IMR-90 (cell line): ENCODE data around the gene NPW.

Source experiments
- BHLHE40 ChIP-seq: fragments of 150-350 bp; IDR thresholded peaks from 2 replicates; pipeline ENCODE4 v1.6.1; 2016; ENCODE audit warnings: mild to moderate bottlenecking, low read depth, low read length
- CHD1 ChIP-seq: IDR thresholded peaks from 2 replicates; pipeline ENCODE4 v1.6.1; 2012; ENCODE audit warnings: low read depth, low read length, improper control_type of control experiment
- FOS ChIP-seq: fragments of 150-350 bp; IDR thresholded peaks from 2 replicates; pipeline ENCODE4 v1.6.1; 2016; ENCODE audit warnings: low read depth, low read length
- MAFK ChIP-seq: IDR thresholded peaks from 2 replicates; pipeline ENCODE4 v1.6.1; 2012; ENCODE audit warnings: low read depth, low read length, improper control_type of control experiment
- POLR2A ChIP-seq: IDR thresholded peaks from 2 replicates; pipeline ENCODE4 v1.6.1; 2012; ENCODE audit warnings: mild to moderate bottlenecking, low read depth, low read length
- RAD21 ChIP-seq: IDR thresholded peaks from 2 replicates; pipeline ENCODE4 v1.6.1; 2012; ENCODE audit warnings: low read length, improper control_type of control experiment
- RCOR1 ChIP-seq: IDR thresholded peaks from 2 replicates; pipeline ENCODE4 v1.6.1; 2012; ENCODE audit warnings: mild to moderate bottlenecking, low read length, improper control_type of control experiment; ENCODE audit not compliant: insufficient replicate concordance
- TF ChIP-seq, protein P1 (sequence below): conservative IDR thresholded peaks from 2 replicates; pipeline ENCODE4 v1.5.1; 2012; ENCODE audit warnings: mild to moderate bottlenecking, low read depth, low read length, improper control_type of control experiment
- TF ChIP-seq, protein P2 (sequence below): fragments of 150-350 bp; IDR thresholded peaks from 2 replicates; pipeline ENCODE4 v1.6.1; 2017; ENCODE audit warnings: mild to moderate bottlenecking, antibody characterized with exemption, low read length, low read depth

DNA sequence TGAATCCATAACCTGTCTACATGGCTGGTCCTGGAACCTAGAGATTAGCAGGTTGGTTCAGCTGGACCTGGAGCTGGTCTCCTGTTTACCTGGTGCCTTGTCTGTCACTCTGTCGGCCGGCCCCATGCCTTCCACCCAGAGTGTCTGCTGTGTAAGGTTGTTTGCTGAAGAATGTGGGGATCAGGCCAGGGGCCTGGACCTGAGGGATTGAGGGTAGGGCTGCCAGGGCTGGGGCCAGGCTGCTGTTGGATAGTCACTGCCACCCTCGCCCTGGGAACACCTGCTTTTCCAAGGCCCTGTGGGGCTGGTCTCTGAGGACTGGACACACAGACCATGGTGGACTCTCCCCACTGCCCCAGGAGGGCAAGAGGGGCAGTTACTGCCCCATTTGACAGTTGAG, 8.6 kb downstream of the NPW start:
- TF ChIP-seq, protein P1, sequence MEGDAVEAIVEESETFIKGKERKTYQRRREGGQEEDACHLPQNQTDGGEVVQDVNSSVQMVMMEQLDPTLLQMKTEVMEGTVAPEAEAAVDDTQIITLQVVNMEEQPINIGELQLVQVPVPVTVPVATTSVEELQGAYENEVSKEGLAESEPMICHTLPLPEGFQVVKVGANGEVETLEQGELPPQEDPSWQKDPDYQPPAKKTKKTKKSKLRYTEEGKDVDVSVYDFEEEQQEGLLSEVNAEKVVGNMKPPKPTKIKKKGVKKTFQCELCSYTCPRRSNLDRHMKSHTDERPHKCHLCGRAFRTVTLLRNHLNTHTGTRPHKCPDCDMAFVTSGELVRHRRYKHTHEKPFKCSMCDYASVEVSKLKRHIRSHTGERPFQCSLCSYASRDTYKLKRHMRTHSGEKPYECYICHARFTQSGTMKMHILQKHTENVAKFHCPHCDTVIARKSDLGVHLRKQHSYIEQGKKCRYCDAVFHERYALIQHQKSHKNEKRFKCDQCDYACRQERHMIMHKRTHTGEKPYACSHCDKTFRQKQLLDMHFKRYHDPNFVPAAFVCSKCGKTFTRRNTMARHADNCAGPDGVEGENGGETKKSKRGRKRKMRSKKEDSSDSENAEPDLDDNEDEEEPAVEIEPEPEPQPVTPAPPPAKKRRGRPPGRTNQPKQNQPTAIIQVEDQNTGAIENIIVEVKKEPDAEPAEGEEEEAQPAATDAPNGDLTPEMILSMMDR, result no peak
- TF ChIP-seq FOS (no peak), RCOR1 (no peak), MAFK (no peak), CHD1 (no peak), RAD21 (no peak), POLR2A (no peak), BHLHE40 (no peak)
- TF ChIP-seq, protein P2, sequence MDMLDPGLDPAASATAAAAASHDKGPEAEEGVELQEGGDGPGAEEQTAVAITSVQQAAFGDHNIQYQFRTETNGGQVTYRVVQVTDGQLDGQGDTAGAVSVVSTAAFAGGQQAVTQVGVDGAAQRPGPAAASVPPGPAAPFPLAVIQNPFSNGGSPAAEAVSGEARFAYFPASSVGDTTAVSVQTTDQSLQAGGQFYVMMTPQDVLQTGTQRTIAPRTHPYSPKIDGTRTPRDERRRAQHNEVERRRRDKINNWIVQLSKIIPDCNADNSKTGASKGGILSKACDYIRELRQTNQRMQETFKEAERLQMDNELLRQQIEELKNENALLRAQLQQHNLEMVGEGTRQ, result no peak
